DND-41 (cell line): ENCODE results near the gene STX4.
A peak's percentile ranks its signal among the peaks of the same experiment; 100 is the strongest.

Experiments used
- EZH2 ChIP-seq: IDR thresholded peaks from 3 replicates; pipeline ENCODE4 v1.6.1; 2012; ENCODE audit warnings: borderline replicate concordance, low read depth, mild to moderate bottlenecking, moderate library complexity, low read length, inconsistent platforms; ENCODE audit not compliant: severe bottlenecking
- TF ChIP-seq, protein P1 (sequence below): IDR thresholded peaks from 2 replicates; pipeline ENCODE4 v1.5.1; 2012; ENCODE audit warnings: borderline replicate concordance, low read length, moderate library complexity, mild to moderate bottlenecking; ENCODE audit not compliant: poor library complexity, severe bottlenecking; ENCODE audit errors: extremely low read depth

DNA sequence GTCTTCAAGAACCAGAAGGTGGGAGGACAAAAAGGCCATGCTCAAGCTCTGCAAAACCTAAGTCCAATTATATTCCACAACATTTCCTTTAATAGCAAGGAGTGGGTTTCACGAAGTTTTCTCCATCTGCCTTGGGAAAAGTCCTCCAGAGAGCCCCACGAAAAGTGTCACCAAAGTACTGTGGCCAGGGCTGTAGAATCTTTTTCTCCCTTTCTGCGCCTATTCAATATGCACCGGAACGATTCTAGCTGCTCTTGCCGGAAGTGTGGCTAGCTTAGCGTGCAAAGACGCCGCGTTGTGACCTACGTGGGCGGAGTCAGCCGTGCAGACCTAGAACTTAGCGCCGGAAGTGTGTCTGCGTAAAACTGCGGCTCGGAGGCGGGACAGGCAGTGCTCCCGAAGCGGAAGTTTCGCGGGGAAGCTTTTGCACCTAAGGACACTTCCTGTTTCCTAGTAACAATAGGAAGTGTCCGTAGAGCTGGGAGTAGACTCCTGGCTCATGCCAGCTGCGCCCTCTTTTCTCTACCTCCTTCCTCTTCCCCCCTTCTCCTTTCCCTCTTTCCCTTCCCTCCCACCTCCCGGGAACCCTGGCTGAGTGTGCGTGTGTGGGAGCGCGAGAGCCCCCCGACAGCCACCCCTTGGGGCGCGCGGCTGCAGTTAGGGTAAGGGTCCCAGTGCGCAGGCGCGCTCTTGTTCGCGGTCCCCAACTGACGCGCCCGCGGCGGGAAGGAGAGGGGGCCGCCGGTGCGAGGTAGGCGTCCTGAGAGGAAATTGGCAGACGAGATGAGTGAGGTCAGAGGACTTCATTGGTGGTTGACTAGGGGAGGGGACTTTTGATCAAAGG, 40.8 kb downstream of the STX4 start, which contains the start of the genes ZNF646 and ZNF668:
- TF ChIP-seq, protein P1, sequence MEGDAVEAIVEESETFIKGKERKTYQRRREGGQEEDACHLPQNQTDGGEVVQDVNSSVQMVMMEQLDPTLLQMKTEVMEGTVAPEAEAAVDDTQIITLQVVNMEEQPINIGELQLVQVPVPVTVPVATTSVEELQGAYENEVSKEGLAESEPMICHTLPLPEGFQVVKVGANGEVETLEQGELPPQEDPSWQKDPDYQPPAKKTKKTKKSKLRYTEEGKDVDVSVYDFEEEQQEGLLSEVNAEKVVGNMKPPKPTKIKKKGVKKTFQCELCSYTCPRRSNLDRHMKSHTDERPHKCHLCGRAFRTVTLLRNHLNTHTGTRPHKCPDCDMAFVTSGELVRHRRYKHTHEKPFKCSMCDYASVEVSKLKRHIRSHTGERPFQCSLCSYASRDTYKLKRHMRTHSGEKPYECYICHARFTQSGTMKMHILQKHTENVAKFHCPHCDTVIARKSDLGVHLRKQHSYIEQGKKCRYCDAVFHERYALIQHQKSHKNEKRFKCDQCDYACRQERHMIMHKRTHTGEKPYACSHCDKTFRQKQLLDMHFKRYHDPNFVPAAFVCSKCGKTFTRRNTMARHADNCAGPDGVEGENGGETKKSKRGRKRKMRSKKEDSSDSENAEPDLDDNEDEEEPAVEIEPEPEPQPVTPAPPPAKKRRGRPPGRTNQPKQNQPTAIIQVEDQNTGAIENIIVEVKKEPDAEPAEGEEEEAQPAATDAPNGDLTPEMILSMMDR, result peak; percentile 18
- no peak for TF ChIP-seq EZH2
